Activated naive CD8-positive, alpha-beta T cell treated with anti-CD3 and anti-CD28 coated beads, Interleukin-2, amount 50 U/mL, for 24 hours (primary cell): ENCODE results near the gene POLR2J.
"Not testable (repeated sequence)": the region's sequence is repeated elsewhere in the genome, so short reads cannot be mapped to it uniquely, and the experiment has no call there.

Experiments
- ATAC-seq: fragments of 150-1000 bp; cut with Tn5 transposase; one replicate; pipeline ENCODE4 v1.10.0; 2021
- DNase-seq: peaks from one replicate; pipeline ENCODE4 v3.0.0; 2021
- H3K27ac Mint-ChIP-seq: one replicate; pipeline ENCODE4 v1.8.0; 2021; ENCODE audit warnings: mild to moderate bottlenecking, mixed read lengths
- H3K27me3 Mint-ChIP-seq: one replicate; pipeline ENCODE4 v1.8.0; 2021; ENCODE audit warnings: mixed read lengths
- H3K36me3 Mint-ChIP-seq: one replicate; pipeline ENCODE4 v1.8.0; 2021; ENCODE audit warnings: low read depth, mixed read lengths
- H3K4me1 Mint-ChIP-seq: one replicate; pipeline ENCODE4 v1.8.0; 2021; ENCODE audit warnings: mixed read lengths
- H3K4me3 Mint-ChIP-seq: one replicate; pipeline ENCODE4 v1.8.0; 2021; ENCODE audit warnings: mild to moderate bottlenecking, moderate library complexity, mixed read lengths
- H3K9me3 Mint-ChIP-seq: one replicate; pipeline ENCODE4 v1.8.0; 2021; ENCODE audit warnings: mixed read lengths

The POLR2J gene

GRCh38 chr7:102474116-102474515 is 4.6 kb downstream of the POLR2J start:
- not testable (repeated sequence) for H3K9me3 Mint-ChIP-seq

GRCh38 chr7:102473271-102473991 is 5.3 kb downstream of the POLR2J start:
- H3K27me3 Mint-ChIP-seq: no peaks in the 10 kb centered on the region
- H3K4me1 Mint-ChIP-seq: no peaks in the 10 kb centered on the region
- no peak for DNase-seq
- no peak overlapping the region for H3K4me3 Mint-ChIP-seq
- H3K27ac Mint-ChIP-seq: no peak overlapping the region
- no peaks in the 10 kb centered on the region for H3K36me3 Mint-ChIP-seq
- H3K9me3 Mint-ChIP-seq: no peaks in the 10 kb centered on the region
- ATAC-seq: peak; percentile 6

More at GRCh38 chr7:102474116-102474515, 4.6 kb downstream of the POLR2J start:
- H3K4me3 Mint-ChIP-seq, H3K27me3 Mint-ChIP-seq, H3K36me3 Mint-ChIP-seq, ATAC-seq, H3K27ac Mint-ChIP-seq, H3K4me1 Mint-ChIP-seq, DNase-seq: not testable (repeated sequence)

DNA sequence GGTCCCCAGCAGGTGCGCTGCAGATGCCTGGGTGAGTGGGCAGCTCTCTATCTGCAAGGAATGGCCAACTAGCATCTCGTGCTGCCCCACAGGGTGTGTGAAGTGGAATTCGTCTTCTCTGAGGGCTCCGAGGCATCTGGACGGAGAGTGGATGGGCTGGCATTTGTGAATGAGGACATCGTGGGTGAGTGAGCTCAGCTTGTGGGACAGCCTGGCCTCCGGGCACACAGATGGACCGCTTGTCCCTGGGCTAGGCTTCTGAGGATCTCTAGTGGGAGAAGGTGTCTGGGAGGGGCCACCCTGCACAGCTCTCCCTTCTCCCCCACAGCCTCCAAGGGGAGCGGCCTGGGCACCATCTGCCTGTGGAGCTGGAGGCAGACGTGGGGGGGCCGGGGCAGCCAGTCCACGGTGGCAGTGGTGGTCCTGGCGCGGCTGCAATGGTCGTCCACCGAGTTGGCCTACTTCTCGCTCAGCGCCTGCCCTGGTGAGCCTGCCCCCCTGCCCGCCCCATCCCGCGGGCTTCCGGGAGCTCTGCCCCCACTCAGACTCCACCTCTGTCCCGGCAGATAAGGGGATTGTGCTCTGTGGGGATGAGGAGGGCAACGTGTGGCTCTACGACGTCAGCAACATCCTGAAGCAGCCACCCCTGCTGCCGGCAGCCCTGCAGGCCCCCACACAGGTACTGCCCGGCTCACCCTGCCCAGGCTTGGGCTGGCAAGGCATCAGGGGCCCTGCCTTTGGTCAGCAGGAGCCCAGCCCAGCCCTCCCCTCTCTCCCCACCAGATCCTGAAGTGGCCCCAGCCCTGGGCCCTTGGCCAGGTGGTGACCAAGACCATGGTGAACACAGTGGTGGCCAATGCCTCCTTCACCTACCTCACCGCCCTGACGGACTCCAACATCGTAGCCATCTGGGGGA is 6.3 kb downstream of the POLR2J start:
- no peak for DNase-seq

DNA sequence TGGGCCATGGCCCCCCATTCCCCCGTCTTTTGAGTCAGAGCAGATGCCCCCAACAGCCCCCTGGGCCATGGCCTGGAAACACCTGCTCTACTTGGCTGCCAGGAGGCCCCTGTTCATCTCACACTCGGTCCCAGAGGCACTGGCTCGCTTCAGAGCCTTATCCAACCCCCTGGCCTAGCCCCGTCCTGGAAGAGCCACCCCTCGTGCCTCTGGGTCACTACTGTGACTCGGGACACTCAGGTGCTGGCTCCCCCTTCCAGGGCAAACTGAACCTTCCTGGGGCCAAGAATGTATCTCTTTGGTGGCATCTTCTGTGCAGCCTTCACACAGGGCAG is 7.0 kb downstream of the POLR2J start:
- Mint-ChIP-seq H3K4me3 (no peak overlapping the region), H3K36me3 (peaks cover under 1% of the 10 kb centered on the region), H3K4me1 (peaks cover 2% of the 10 kb centered on the region), H3K27me3 (no peaks in the 10 kb centered on the region), H3K27ac (no peak overlapping the region), H3K9me3 (no peaks in the 10 kb centered on the region)
- ATAC-seq: no peak
- DNase-seq: no peak

More for the DNA sequence above, 6.3 kb downstream of the POLR2J start:
- Mint-ChIP-seq H3K27ac (no peak overlapping the region), H3K9me3 (no peaks in the 10 kb centered on the region), H3K4me1 (no peaks in the 10 kb centered on the region), H3K36me3 (no peaks in the 10 kb centered on the region), H3K27me3 (no peaks in the 10 kb centered on the region), H3K4me3 (no peak overlapping the region)
- no peak for ATAC-seq

- no peaks in the 10 kb centered on the region for H3K9me3 Mint-ChIP-seq
- no peak for ATAC-seq
- no peak overlapping the region for H3K4me3 Mint-ChIP-seq
- H3K27ac Mint-ChIP-seq: no peak overlapping the region
- H3K4me1 Mint-ChIP-seq: peaks cover 16% of the 10 kb centered on the region
- DNase-seq: no peak
- no peaks in the 10 kb centered on the region for H3K27me3 Mint-ChIP-seq
- peaks cover 4% of the 10 kb centered on the region for H3K36me3 Mint-ChIP-seq
Observed at GRCh38 chr7:102469972-102470825, 8.5 kb downstream of the POLR2J start.

DNA sequence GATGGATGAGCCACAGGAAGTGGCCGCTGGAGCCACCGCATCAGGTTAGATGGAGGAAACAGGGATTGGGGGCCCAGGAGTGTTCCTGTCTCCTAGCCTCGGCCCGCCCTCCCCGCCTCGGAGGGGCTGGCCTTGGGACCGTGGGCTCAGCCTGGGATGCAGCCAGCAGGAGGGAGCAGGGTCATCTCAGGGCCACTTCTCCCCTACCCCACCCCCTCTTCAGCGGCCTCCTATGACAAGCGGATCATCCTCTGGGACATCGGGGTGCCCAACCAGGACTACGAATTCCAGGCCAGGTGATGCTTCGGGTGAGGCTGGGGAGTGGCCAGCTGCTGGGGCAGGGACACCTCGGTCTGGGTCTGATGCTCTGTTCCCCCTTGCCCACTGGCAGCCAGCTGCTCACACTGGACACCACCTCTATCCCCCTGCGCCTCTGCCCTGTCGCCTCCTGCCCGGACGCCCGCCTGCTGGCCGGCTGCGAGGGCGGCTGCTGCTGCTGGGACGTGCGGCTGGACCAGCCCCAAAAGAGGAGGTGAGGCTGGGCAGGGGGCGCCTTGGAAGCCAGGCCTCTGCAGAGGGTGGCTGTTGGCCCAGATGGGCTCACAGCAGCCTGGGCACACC is 9.3 kb downstream of the POLR2J start:
- no peak for DNase-seq
- Mint-ChIP-seq H3K36me3 (peaks cover 4% of the 10 kb centered on the region), H3K4me1 (peaks cover 16% of the 10 kb centered on the region), H3K27ac (no peak overlapping the region), H3K9me3 (no peaks in the 10 kb centered on the region), H3K4me3 (no peak overlapping the region), H3K27me3 (no peaks in the 10 kb centered on the region)
- ATAC-seq: no peak

DNA sequence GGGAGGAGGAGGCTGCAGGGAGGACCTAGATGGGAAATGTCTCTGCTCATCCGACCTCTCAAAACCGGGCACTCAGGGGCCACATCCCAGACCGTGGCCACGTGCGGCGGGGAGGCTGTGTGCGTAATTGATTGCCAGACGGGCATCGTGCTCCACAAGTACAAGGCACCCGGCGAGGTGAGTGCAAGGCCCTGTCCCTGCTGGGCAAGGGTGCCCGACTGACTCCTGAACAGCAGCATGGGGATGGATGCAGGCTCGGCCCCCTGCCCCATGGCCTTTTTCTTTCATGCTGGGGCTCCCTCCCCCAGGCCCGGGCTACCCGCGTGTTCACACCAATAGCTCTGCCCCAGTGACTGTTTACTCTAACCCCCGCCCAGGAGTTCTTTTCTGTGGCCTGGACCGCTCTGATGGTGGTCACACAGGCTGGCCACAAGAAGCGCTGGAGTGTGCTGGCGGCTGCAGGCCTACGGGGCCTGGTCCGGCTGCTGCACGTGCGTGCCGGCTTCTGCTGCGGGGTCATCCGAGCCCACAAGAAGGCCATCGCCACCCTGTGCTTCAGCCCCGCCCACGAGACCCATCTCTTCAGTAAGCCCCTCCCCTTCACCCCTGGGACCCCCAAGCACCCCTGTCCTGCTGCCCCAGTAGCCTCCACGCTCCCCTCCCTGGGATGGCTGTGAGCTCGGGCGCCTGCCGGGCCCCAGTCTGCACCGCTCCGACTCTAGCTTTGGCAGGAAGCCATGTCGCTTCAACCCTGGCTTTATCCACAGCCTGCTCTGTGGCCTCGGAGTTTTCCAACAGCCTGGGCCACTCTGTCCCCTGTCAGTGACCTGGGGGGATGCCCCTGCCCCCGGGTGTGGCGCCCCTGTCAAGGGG is 10.0 kb downstream of the POLR2J start:
- H3K4me3 Mint-ChIP-seq: no peak overlapping the region
- H3K27ac Mint-ChIP-seq: no peak overlapping the region
- ATAC-seq (no peak), DNase-seq (no peak)
- H3K9me3 Mint-ChIP-seq: no peaks in the 10 kb centered on the region
- H3K27me3 Mint-ChIP-seq: no peaks in the 10 kb centered on the region
- peaks cover 23% of the 10 kb centered on the region for H3K4me1 Mint-ChIP-seq
- H3K36me3 Mint-ChIP-seq: peaks cover 4% of the 10 kb centered on the region

- peaks cover 26% of the 10 kb centered on the region for H3K4me1 Mint-ChIP-seq
Observed at GRCh38 chr7:102467581-102468477, 10.9 kb downstream of the POLR2J start.

DNA sequence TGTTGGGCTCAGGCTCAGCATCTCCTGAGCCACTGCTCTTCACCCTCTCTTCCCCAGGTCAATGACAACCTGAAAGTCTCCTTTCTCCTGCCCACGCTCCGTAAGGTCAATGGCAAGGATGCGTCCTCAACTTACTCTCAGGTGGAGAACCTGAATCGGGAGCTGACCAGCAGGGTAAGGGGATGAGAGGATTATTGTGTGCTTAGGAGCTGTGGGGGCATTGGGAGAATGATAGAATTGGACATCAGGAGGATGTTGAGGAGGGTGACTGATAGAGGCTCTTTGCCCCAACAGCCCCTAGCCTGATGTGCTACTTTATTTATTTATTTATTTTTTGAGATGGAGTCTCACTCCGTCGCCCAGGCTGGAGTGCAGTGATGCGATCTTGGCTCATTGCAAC is 12.6 kb downstream of the POLR2J start:
- H3K4me1 Mint-ChIP-seq: peaks cover 28% of the 10 kb centered on the region
- H3K36me3 Mint-ChIP-seq: peaks cover 4% of the 10 kb centered on the region
- DNase-seq (no peak), ATAC-seq (no peak)
- H3K27me3 Mint-ChIP-seq: no peaks in the 10 kb centered on the region
- no peak overlapping the region for H3K27ac Mint-ChIP-seq
- H3K9me3 Mint-ChIP-seq: no peaks in the 10 kb centered on the region
- H3K4me3 Mint-ChIP-seq: peak overlapping the region; percentile 92

More at GRCh38 chr7:102467581-102468477, 10.9 kb downstream of the POLR2J start:
- no peak overlapping the region for H3K4me3 Mint-ChIP-seq
- DNase-seq: no peak
- ATAC-seq: no peak
- no peaks in the 10 kb centered on the region for H3K9me3 Mint-ChIP-seq
- no peaks in the 10 kb centered on the region for H3K27me3 Mint-ChIP-seq
- H3K36me3 Mint-ChIP-seq: peaks cover 4% of the 10 kb centered on the region
- H3K27ac Mint-ChIP-seq: no peak overlapping the region

DNA sequence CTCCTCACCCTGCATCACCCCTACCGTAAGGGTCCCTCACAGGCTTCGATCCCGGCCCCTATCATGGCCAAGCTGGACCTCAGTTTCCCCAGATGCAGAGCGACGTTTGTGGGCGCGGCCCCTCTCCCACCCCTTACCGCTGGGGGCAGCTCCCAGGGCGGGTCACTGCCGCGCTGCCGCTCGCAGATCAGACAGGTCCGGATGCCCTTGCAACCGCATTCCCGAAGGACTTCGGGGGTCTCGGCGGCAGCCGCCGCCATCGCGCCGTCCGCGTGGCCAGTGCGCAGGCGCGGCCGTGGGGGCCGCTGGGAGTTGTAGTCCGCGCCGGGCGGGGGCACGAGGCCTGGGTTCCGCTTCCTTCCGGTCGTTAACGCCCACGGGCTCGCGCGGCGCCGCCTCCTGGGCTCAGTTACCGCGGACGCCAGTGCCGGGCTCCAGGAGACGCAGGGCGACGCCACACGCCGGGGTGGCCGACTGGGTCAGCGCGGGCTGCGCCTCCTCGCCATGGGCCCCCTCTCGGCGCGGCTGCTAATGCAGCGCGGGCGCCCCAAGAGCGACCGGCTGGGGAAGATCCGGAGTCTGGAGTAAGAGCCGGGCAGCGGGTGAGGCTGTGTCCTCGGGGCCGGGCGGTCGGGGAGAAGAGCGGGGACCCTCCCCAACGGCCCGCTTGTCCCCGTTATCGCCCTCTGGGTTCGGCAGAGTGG is 14.0 kb downstream of the POLR2J start, which contains the start of the genes ALKBH4 and LRWD1:
ALKBH4 (minus strand) TSS at position 287 of the 704 bp plus-strand sequence; CDS start at position 260, 27 bp downstream.
LRWD1 (plus strand) TSS at position 408 of the 704 bp plus-strand sequence; CDS start at position 505, 97 bp downstream.
- DNase-seq (peak; percentile 98), ATAC-seq (peak; percentile 93)
- peak within 1 kb of the TSS; percentile 80 for H3K27ac Mint-ChIP-seq
- peaks cover 4% of the 10 kb centered on the region for H3K36me3 Mint-ChIP-seq
- peak within 1 kb of the TSS; percentile 92 for H3K4me3 Mint-ChIP-seq
- H3K4me1 Mint-ChIP-seq: peaks cover 28% of the 10 kb centered on the region
- H3K27me3 Mint-ChIP-seq: no peaks in the 10 kb centered on the region
- H3K9me3 Mint-ChIP-seq: no peaks in the 10 kb centered on the region

DNA sequence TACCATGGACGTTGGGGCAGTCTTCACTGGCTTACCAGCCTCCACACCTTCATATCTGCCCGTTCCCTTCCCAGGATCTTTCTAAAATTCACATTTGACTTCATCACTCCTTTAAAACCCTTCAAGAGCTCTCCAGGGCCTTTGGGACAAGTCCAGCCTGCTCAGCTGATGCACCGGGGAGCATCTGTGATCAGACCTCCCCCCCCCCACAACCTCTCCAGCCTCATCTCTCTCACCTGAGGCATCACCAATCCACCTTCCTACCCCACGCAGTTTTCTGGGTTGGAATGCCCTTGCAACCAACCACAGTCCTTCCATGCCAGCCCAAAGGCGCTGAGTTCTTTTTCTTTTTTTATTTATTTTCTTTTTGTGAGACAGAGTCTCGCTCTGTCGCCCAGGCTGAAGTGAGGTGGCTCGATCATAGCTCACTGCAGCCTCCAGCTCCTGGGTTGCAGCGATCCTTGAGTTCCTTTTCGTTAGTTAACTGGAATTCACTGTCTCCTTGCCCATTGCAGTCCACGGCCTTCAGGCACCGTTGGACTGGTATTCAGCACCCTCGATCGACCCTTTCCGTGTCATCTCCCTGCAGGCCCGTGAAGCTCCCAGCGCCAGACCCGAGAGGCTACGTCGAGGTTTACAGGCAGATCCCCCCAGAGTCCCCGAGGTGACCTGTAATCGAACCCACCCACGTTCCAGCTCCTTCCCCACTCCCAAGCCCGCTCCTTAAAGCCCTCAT is 14.7 kb downstream of the POLR2J start:
- Mint-ChIP-seq H3K9me3 (no peaks in the 10 kb centered on the region), H3K36me3 (peaks cover 4% of the 10 kb centered on the region), H3K4me1 (peaks cover 28% of the 10 kb centered on the region), H3K27me3 (no peaks in the 10 kb centered on the region), H3K27ac (peak overlapping the region; percentile 80), H3K4me3 (peak overlapping the region; percentile 92)
- peak; percentile 20 for DNase-seq
- no peak for ATAC-seq
